Measurements from ENCODE around the gene SNCB. TPM values are rescaled to one million over a fixed set of nuclear protein-coding genes. Genes with fewer than 3 reads are reported as not detected.

SNCB gene
- total and polyA plus RNA-seq, 2 experiments from 2014 or later = 2.4 to 3.0 TPM

DNA sequence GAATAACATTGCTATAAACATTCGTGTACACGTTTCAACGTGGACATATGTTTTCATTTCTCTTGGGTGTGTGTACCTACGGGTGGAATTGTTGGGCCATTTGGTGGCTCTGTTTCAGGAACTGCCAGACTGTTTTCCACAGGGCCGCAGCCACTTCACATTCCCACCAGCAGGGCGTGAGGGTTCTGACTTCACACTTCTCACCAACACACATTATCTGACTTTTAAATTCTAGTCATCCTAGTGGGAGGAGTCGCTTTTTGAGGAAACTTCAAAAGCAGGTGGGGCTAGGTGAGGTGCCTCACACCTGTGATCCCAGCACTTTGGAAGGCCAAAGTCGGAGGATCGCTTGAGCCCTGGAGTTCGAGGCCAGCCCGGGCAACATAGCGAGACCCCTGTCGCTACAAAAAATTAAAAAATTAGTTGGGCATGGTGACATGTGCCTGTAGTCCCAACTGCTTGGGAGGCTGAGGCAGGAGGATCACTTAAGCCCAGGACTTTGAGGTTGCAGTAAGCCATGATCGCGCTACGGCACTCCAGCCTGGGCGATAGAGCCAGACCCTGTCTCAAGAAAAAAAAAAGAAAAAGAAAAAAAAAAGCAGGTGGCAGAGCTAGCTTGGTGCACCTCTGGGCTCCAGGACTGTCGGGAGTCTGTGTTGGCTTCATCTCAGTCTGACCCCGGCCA, 45.5 kb upstream of the SNCB start:
- peak; percentile 48 to 57 for DNase-seq (ENCODE audit: low read depth in 1 of 2, low spot score in 1 of 2)
- H3K9me3 ChIP-seq (ENCODE audit: low read depth) = no peaks in the 10 kb centered on the region

DNA sequence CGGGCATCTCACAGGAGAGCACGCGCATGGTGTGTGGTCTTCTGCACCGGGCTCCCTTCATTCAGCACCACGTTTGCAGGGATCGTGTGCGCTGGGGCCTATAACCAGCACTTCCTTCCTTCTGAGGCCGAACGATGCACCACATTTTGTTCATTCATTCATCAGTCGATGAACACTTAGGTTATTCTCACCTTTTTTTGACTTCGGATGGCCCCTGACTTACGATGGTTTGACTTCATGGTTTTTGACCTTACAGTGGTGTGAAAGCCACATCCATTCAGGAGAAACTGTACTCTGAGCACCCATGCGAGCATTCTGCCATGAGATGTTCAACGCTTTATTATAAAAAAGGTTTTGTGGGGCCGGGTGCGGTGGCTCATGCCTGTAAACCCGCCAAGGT, 44.5 kb upstream of the SNCB start:
- H3K27me3 ChIP-seq = no peaks in the 10 kb centered on the region
- TF ChIP-seq, protein P1, sequence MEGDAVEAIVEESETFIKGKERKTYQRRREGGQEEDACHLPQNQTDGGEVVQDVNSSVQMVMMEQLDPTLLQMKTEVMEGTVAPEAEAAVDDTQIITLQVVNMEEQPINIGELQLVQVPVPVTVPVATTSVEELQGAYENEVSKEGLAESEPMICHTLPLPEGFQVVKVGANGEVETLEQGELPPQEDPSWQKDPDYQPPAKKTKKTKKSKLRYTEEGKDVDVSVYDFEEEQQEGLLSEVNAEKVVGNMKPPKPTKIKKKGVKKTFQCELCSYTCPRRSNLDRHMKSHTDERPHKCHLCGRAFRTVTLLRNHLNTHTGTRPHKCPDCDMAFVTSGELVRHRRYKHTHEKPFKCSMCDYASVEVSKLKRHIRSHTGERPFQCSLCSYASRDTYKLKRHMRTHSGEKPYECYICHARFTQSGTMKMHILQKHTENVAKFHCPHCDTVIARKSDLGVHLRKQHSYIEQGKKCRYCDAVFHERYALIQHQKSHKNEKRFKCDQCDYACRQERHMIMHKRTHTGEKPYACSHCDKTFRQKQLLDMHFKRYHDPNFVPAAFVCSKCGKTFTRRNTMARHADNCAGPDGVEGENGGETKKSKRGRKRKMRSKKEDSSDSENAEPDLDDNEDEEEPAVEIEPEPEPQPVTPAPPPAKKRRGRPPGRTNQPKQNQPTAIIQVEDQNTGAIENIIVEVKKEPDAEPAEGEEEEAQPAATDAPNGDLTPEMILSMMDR (IDR thresholded peaks at IDR 0.05; ENCODE audit: low read depth, low read length) = no peak
- no peaks in the 10 kb centered on the region for H3K36me3 ChIP-seq
- H3K4me3 ChIP-seq = no peak overlapping the region
- no peak for DNase-seq (ENCODE audit: low read depth in 1 of 2, low spot score in 1 of 2)
- H3K4me1 ChIP-seq (ENCODE audit: low read depth) = no peaks in the 10 kb centered on the region
- no peaks in the 10 kb centered on the region for H3K9me3 ChIP-seq (ENCODE audit: low read depth)
- H3K27ac ChIP-seq = no peak overlapping the region

More for the DNA sequence above, 45.5 kb upstream of the SNCB start:
- Histone ChIP-seq H3K27me3 (peaks cover 9% of the 10 kb centered on the region), H3K4me1 (ENCODE audit: low read depth) (no peaks in the 10 kb centered on the region), H3K4me3 (no peak overlapping the region), H3K27ac (no peak overlapping the region), H3K36me3 (no peaks in the 10 kb centered on the region)
- TF ChIP-seq, protein P1 (IDR thresholded peaks at IDR 0.05; ENCODE audit: low read depth, low read length) = peak; percentile 61

DNA sequence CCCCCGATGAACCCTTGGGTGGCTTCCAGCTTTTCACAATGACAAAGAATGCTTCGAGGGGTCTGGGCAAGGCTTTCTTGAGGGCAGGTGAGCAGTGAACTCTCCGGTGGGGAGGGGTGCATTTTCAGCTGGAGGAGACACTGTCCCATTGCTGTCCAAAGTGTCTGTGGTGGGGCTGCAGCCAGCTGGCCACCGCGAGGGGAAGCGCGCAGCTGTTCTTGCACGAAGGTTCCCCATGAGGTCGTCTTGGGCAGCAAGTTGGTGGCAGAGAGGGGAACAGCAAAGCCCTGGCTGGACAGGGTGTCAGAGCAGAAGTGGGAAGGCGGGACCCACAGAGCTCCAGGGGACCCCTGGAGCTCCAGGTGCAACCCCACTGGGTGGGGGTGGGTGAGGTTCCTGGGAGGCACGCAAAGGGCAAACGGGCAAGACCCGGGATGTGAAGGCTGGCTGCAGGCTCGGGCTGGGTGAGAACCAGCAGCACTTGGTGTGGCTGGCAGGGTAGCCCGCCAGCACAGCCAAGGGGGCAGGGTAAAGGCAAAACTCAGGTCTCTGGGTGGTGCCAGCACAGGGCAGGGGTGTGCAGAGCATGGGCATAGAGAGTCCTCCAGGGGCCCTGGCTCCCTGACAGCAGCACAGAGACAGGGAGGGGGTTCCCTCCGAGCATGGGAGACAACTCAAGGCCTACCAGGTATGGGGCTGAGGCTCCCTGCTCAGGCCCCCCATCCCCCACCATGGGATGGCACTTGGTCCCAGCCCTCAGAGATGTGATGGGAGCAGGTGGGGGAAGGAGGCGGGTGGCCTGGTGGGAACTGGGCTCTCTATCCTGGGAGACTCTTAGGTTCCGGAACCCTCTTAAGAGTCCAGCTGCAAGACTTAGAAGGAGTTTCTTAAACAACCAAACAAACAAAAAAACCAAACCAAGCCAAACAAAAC, 43.6 kb upstream of the SNCB start:
- no peak for DNase-seq (ENCODE audit: low read depth in 1 of 2, low spot score in 1 of 2)
- H3K36me3 ChIP-seq = no peaks in the 10 kb centered on the region
- H3K27me3 ChIP-seq = no peaks in the 10 kb centered on the region

DNA sequence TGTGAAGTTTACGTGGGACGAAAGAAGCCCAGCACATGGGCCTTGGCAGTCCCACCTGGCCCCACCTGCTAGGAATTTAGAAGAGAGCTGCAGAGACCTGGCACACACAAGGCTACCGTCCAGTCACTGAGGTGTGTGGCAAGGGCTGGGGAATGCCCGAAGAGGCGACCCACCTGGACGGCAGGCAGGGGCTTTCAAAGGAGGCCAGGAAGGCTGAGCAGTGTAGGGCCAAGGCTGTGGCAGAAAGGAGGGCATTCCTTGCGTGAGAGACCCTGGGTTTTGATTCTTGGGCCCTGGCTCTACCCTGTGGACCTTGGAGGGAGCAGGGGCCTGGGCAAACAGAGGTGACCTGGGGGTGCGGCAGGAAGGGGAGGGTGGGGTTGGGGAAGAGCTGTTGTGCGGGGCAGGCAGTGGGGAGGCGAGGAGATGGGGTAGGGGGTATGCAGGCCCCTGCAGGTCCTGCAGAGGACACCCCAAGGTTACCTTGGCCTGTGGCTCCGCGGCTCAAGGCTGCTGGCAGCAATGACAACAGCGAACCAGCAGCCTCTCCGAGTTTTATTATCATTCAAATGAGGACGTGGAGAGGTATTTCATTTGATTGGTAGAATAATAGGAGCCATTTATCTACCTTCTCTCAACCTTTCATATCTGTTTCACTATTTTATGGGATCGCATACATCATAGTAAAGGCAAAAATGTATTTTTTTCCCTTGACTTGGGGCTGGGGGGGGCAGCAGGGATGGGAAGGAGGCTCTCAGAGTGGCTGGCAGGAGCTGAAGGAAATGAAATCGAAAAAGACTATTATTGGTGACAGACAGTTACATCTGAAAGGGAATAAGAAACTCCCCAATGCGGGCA, 41.8 kb upstream of the SNCB start:
- H3K4me3 ChIP-seq = no peak overlapping the region
- no peaks in the 10 kb centered on the region for H3K9me3 ChIP-seq (ENCODE audit: low read depth)
- no peak for DNase-seq (ENCODE audit: low read depth in 1 of 2, low spot score in 1 of 2)
- H3K27me3 ChIP-seq = no peaks in the 10 kb centered on the region
- no peaks in the 10 kb centered on the region for H3K36me3 ChIP-seq
- no peaks in the 10 kb centered on the region for H3K4me1 ChIP-seq (ENCODE audit: low read depth)
- H3K27ac ChIP-seq = no peak overlapping the region
- TF ChIP-seq, protein P1 (IDR thresholded peaks at IDR 0.05; ENCODE audit: low read depth, low read length) = no peak

More for the DNA sequence above, 43.6 kb upstream of the SNCB start:
- Histone ChIP-seq H3K27ac (no peak overlapping the region), H3K4me3 (no peak overlapping the region), H3K4me1 (ENCODE audit: low read depth) (no peaks in the 10 kb centered on the region), H3K9me3 (ENCODE audit: low read depth) (no peaks in the 10 kb centered on the region)
- TF ChIP-seq, protein P1 (IDR thresholded peaks at IDR 0.05; ENCODE audit: low read depth, low read length) = no peak

DNA sequence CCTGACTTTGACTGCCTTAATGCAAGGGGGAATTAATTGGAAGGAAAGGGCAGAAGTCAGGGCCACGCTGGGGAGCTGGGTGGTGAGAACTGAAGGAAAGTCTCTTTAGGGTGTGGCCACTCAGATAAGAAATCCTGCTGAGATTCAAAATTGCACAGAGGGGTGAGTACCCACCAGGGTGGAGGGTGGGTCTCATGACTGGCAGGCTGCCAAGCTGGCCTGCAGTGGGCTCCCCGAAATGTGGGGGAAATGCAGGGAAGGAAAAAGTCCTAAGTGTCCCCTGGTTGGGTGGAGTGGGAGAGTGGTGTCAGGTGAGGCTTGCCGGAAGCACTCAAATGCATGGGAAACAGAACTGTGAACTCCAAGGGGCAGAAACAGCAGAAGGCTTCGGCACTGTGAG, 41.1 kb upstream of the SNCB start:
- H3K27me3 ChIP-seq = no peaks in the 10 kb centered on the region
- DNase-seq (ENCODE audit: low read depth in 1 of 2, low spot score in 1 of 2) = no peak
- no peak overlapping the region for H3K27ac ChIP-seq
- no peaks in the 10 kb centered on the region for H3K36me3 ChIP-seq
- no peaks in the 10 kb centered on the region for H3K4me1 ChIP-seq (ENCODE audit: low read depth)
- TF ChIP-seq, protein P1 (IDR thresholded peaks at IDR 0.05; ENCODE audit: low read depth, low read length) = no peak
- no peaks in the 10 kb centered on the region for H3K9me3 ChIP-seq (ENCODE audit: low read depth)
- H3K4me3 ChIP-seq = no peak overlapping the region
